ENCODE data around the gene SH3BP5L.

SH3BP5L gene

GRCh38 chr1:248823517-248824001, 2.2 kb downstream of the SH3BP5L start:
- no peak for DNase-seq (ENCODE audit: extremely low read depth, low read depth)
- H3K4me3 ChIP-seq (replicated peaks; ENCODE audit: low read depth, low read length), result peak overlapping the region; percentile 79
- TF ChIP-seq CTCF (IDR thresholded peaks at IDR 0.05; ENCODE audit: low read depth, low read length, missing control alignments), result no peak

- no peak for TF ChIP-seq CTCF (IDR thresholded peaks at IDR 0.05; ENCODE audit: low read depth, low read length, missing control alignments)
- peak overlapping the region; percentile 79 for H3K4me3 ChIP-seq (replicated peaks; ENCODE audit: low read depth, low read length)
Measured at GRCh38 chr1:248822148-248823032, 3.3 kb downstream of the SH3BP5L start.

GRCh38 chr1:248821641-248822040, 4.1 kb downstream of the SH3BP5L start:
- no peak for TF ChIP-seq CTCF (IDR thresholded peaks at IDR 0.05; ENCODE audit: low read depth, low read length, missing control alignments)
- H3K4me3 ChIP-seq (replicated peaks; ENCODE audit: low read depth, low read length), result no peak overlapping the region
- no peak for DNase-seq (ENCODE audit: extremely low read depth, low read depth)

More at GRCh38 chr1:248822148-248823032, 3.3 kb downstream of the SH3BP5L start:
- no peak for DNase-seq (ENCODE audit: extremely low read depth, low read depth)

GRCh38 chr1:248821101-248821500, 4.6 kb downstream of the SH3BP5L start:
- H3K4me3 ChIP-seq (replicated peaks; ENCODE audit: low read depth, low read length), result no peak overlapping the region
- no peak for DNase-seq (ENCODE audit: extremely low read depth, low read depth)
- TF ChIP-seq CTCF (IDR thresholded peaks at IDR 0.05; ENCODE audit: low read depth, low read length, missing control alignments), result no peak

GRCh38 chr1:248820041-248820585, 5.6 kb downstream of the SH3BP5L start:
- TF ChIP-seq CTCF (IDR thresholded peaks at IDR 0.05; ENCODE audit: low read depth, low read length, missing control alignments), result no peak
- DNase-seq (ENCODE audit: extremely low read depth, low read depth), result no peak
- no peak overlapping the region for H3K4me3 ChIP-seq (replicated peaks; ENCODE audit: low read depth, low read length)

- DNase-seq (ENCODE audit: extremely low read depth, low read depth), result no peak
- TF ChIP-seq CTCF (IDR thresholded peaks at IDR 0.05; ENCODE audit: low read depth, low read length, missing control alignments), result no peak
- no peak overlapping the region for H3K4me3 ChIP-seq (replicated peaks; ENCODE audit: low read depth, low read length)
Measured at GRCh38 chr1:248818505-248819374, 7.0 kb downstream of the SH3BP5L start.

All from HFF-Myc (cell line).